IMR-90 (cell line): ENCODE data around the gene MGLL.

Source experiments
- POLR2A ChIP-seq: IDR thresholded peaks from 2 replicates; pipeline ENCODE4 v1.6.1; 2012; ENCODE audit warnings: mild to moderate bottlenecking, low read depth, low read length
- RCOR1 ChIP-seq: IDR thresholded peaks from 2 replicates; pipeline ENCODE4 v1.6.1; 2012; ENCODE audit warnings: mild to moderate bottlenecking, low read length, improper control_type of control experiment; ENCODE audit not compliant: insufficient replicate concordance
- TF ChIP-seq, protein P1 (sequence below): conservative IDR thresholded peaks from 2 replicates; pipeline ENCODE4 v1.5.1; 2012; ENCODE audit warnings: mild to moderate bottlenecking, low read depth, low read length, improper control_type of control experiment

GRCh38 chr3:127684871-127685707, 137.2 kb downstream of the MGLL start:
- no peak for TF ChIP-seq RCOR1
- no peak for TF ChIP-seq POLR2A
- TF ChIP-seq, protein P1, sequence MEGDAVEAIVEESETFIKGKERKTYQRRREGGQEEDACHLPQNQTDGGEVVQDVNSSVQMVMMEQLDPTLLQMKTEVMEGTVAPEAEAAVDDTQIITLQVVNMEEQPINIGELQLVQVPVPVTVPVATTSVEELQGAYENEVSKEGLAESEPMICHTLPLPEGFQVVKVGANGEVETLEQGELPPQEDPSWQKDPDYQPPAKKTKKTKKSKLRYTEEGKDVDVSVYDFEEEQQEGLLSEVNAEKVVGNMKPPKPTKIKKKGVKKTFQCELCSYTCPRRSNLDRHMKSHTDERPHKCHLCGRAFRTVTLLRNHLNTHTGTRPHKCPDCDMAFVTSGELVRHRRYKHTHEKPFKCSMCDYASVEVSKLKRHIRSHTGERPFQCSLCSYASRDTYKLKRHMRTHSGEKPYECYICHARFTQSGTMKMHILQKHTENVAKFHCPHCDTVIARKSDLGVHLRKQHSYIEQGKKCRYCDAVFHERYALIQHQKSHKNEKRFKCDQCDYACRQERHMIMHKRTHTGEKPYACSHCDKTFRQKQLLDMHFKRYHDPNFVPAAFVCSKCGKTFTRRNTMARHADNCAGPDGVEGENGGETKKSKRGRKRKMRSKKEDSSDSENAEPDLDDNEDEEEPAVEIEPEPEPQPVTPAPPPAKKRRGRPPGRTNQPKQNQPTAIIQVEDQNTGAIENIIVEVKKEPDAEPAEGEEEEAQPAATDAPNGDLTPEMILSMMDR = no peak
